ENCODE measurements around the gene DRD1. TPM values are rescaled to one million over a fixed set of nuclear protein-coding genes. Genes with fewer than 3 reads are reported as not detected.
"Not testable (repeated sequence)": the region's sequence is repeated elsewhere in the genome, so short reads cannot be mapped to it uniquely, and the experiment has no call there.

The DRD1 gene
- total RNA-seq, 3 donors from 2014 or later (not counting 1 experiment from before 2014, with no cell fraction given), result not detected

DNA sequence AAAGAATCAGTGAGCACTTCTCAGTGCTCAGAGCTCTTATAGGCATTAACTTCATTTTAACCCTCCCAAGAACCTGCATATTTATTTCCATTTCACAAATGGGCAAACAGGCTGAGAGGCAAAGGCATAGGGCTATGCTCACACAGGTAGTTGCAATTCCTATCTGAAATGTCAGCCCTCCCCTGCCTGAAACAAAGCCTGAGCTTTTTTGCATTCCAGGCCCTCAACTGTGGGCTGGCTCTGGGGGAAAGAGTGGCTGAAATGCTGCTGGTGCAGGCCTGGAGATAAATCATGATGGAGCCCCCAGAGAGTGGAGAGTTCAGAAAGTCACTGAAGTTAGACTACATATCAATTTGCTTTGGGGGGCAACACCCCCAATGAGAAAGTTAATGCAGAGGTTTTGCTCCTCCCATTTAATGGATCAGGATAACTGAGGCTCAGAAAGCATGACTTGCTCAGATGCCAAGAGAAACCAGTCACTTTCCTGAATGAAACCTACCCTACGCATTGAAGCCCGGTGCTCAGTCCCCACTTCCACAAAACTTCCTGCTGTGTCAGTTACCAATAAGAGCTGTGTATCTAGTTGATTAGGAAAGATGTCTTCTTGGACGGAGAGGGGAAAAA is 5.6 kb downstream of the DRD1 start:
- Histone ChIP-seq H3K4me3 (ENCODE audit: low read length) (no peak overlapping the region), H3K4me1 (ENCODE audit: control insufficient read depth, insufficient read depth, low read length) (no peaks in the 10 kb centered on the region), H3K36me3 (ENCODE audit: control insufficient read depth, insufficient read depth, low read length) (no peaks in the 10 kb centered on the region), H3K27me3 (ENCODE audit: control insufficient read depth, insufficient read depth, low read length) (peaks cover 9% of the 10 kb centered on the region), H3K27ac (ENCODE audit: low read length) (no peak overlapping the region), H3K9me3 (ENCODE audit: control insufficient read depth, insufficient read depth, low read length) (no peaks in the 10 kb centered on the region)
- Mint-ChIP-seq H3K27ac (no peak overlapping the region), H3K4me1 (no peaks in the 10 kb centered on the region), H3K9me3 (no peaks in the 10 kb centered on the region), H3K27me3 (ENCODE audit: low read depth in 2 of 2) (peaks cover 24 to 80% of the 10 kb centered on the region in 2 donors), H3K4me3 (no peak overlapping the region), H3K36me3 (no peaks in the 10 kb centered on the region)
- DNase-seq (no peak), ATAC-seq (no peak)
- TF ChIP-seq, protein P1, sequence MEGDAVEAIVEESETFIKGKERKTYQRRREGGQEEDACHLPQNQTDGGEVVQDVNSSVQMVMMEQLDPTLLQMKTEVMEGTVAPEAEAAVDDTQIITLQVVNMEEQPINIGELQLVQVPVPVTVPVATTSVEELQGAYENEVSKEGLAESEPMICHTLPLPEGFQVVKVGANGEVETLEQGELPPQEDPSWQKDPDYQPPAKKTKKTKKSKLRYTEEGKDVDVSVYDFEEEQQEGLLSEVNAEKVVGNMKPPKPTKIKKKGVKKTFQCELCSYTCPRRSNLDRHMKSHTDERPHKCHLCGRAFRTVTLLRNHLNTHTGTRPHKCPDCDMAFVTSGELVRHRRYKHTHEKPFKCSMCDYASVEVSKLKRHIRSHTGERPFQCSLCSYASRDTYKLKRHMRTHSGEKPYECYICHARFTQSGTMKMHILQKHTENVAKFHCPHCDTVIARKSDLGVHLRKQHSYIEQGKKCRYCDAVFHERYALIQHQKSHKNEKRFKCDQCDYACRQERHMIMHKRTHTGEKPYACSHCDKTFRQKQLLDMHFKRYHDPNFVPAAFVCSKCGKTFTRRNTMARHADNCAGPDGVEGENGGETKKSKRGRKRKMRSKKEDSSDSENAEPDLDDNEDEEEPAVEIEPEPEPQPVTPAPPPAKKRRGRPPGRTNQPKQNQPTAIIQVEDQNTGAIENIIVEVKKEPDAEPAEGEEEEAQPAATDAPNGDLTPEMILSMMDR (IDR thresholded peaks at IDR 0.05), result no peak
- WGBS (ENCODE audit: insufficient coverage), result 57% methylated on average over 1 of the region's 3 CpGs
- intact Hi-C loops (cut with micrococcal nuclease), result no loop called here

DNA sequence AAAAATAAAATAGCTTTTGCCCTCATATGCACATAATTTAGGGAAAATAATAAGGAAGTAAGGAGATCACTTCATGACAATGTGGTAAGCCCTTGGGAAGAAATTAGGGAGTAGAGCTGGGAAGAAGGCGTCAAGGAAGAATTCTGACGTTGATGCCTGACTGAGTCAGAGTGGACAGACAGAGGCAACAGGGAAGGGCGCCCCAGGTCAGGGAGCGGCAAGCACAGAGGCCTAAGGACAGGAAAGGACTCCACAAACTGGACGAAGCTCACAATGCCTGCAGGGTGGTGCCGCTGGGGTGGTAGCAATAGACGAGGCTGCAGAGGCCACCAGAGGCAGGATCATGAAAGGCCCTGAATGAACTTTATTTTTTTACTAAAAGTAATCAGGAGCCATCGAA is 7.6 kb downstream of the DRD1 start:
- intact Hi-C loops (cut with micrococcal nuclease), result no loop called here
- Mint-ChIP-seq H3K4me1 (no peaks in the 10 kb centered on the region), H3K27me3 (ENCODE audit: low read depth in 2 of 2) (peaks cover 16 to 63% of the 10 kb centered on the region in 2 donors), H3K9me3 (no peaks in the 10 kb centered on the region), H3K36me3 (no peaks in the 10 kb centered on the region), H3K4me3 (no peak overlapping the region), H3K27ac (no peak overlapping the region)
- no peak overlapping the region for H3K27ac ChIP-seq (ENCODE audit: low read length)
- WGBS (ENCODE audit: insufficient coverage), result 80% methylated on average over 8 of the region's 8 CpGs
- DNase-seq, result no peak
- H3K27me3 ChIP-seq (ENCODE audit: control insufficient read depth, insufficient read depth, low read length), result peaks cover 9% of the 10 kb centered on the region
- TF ChIP-seq, protein P1 (IDR thresholded peaks at IDR 0.05), result no peak
- no peak for ATAC-seq
- H3K9me3 ChIP-seq (ENCODE audit: control insufficient read depth, insufficient read depth, low read length), result no peaks in the 10 kb centered on the region
- H3K4me1 ChIP-seq (ENCODE audit: control insufficient read depth, insufficient read depth, low read length), result no peaks in the 10 kb centered on the region
- H3K36me3 ChIP-seq (ENCODE audit: control insufficient read depth, insufficient read depth, low read length), result no peaks in the 10 kb centered on the region
- H3K4me3 ChIP-seq (ENCODE audit: low read length), result no peak overlapping the region

DNA sequence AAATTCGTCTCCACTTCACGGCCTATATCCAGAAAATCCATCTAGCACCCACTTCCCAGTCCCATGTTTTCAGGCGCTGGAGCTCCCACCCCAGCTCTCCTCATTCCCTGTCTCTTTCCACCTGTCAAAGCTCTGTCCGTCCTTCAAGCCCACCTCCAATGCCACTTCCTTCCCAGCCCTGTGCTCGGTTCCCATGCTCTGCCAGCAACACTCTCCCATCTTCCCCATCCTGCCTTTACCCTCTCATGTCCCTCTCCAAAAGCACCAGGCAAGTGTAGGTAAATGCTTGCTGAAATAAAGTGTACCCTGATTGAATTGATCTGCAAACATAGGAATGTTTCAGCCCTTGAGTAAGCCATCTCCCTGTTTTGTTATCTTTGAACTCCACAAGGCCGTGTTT is 9.2 kb downstream of the DRD1 start:
- no peak overlapping the region for H3K27ac ChIP-seq (ENCODE audit: low read length)
- no peaks in the 10 kb centered on the region for H3K4me1 Mint-ChIP-seq
- peaks cover 3% of the 10 kb centered on the region for H3K27me3 ChIP-seq (ENCODE audit: control insufficient read depth, insufficient read depth, low read length)
- no peaks in the 10 kb centered on the region for H3K9me3 Mint-ChIP-seq
- no peaks in the 10 kb centered on the region for H3K36me3 ChIP-seq (ENCODE audit: control insufficient read depth, insufficient read depth, low read length)
- H3K27me3 Mint-ChIP-seq (ENCODE audit: low read depth in 2 of 2), result peaks cover 21 to 53% of the 10 kb centered on the region in 2 donors
- WGBS (ENCODE audit: insufficient coverage), result 64% methylated on average over 6 of the region's 6 CpGs
- peak in 1 of 3 donors; percentile 25 for ATAC-seq
- H3K9me3 ChIP-seq (ENCODE audit: control insufficient read depth, insufficient read depth, low read length), result no peaks in the 10 kb centered on the region
- H3K27ac Mint-ChIP-seq, result no peak overlapping the region
- H3K36me3 Mint-ChIP-seq, result no peaks in the 10 kb centered on the region
- H3K4me3 ChIP-seq (ENCODE audit: low read length), result no peak overlapping the region
- H3K4me3 Mint-ChIP-seq, result no peak overlapping the region
- no peaks in the 10 kb centered on the region for H3K4me1 ChIP-seq (ENCODE audit: control insufficient read depth, insufficient read depth, low read length)
- intact Hi-C loops (cut with micrococcal nuclease), result no loop called here
- DNase-seq, result no peak
- TF ChIP-seq, protein P1 (IDR thresholded peaks at IDR 0.05), result no peak

DNA sequence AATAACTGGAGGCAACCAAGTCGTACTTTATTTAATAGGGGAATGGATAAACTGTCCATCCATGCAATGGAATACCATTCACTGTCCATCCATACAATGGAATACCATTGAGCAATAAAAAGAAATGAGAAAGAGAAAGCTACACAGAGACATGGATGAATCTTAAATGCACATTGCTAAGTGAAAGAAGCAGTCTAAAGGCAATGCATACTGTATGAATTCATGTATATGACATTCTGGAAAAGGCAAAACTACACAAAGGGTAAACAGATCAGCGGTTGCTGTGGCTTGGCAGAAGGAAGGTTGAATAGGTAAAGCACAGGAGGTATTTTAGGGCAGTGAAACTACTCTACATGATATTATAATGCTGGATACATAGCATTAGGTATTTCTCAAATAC is 16.2 kb downstream of the DRD1 start:
- Histone ChIP-seq H3K9me3 (ENCODE audit: control insufficient read depth, insufficient read depth, low read length) (no peaks in the 10 kb centered on the region), H3K36me3 (ENCODE audit: control insufficient read depth, insufficient read depth, low read length) (no peaks in the 10 kb centered on the region), H3K27me3 (ENCODE audit: control insufficient read depth, insufficient read depth, low read length) (no peaks in the 10 kb centered on the region), H3K4me1 (ENCODE audit: control insufficient read depth, insufficient read depth, low read length) (no peaks in the 10 kb centered on the region), H3K27ac (ENCODE audit: low read length) (no peak overlapping the region), H3K4me3 (ENCODE audit: low read length) (no peak overlapping the region)
- DNase-seq (no peak), ATAC-seq (no peak)
- TF ChIP-seq, protein P1 (IDR thresholded peaks at IDR 0.05), result no peak
- Mint-ChIP-seq H3K9me3 (no peaks in the 10 kb centered on the region), H3K36me3 (no peaks in the 10 kb centered on the region), H3K27ac (no peak overlapping the region), H3K4me1 (no peaks in the 10 kb centered on the region), H3K4me3 (no peak overlapping the region), H3K27me3 (ENCODE audit: low read depth in 2 of 2) (peaks cover 12 to 16% of the 10 kb centered on the region in 2 donors)
- intact Hi-C loops (cut with micrococcal nuclease), result no loop called here
- WGBS (ENCODE audit: insufficient coverage), result no CpG with 5 or more reads among the region's 2 CpGs

DNA sequence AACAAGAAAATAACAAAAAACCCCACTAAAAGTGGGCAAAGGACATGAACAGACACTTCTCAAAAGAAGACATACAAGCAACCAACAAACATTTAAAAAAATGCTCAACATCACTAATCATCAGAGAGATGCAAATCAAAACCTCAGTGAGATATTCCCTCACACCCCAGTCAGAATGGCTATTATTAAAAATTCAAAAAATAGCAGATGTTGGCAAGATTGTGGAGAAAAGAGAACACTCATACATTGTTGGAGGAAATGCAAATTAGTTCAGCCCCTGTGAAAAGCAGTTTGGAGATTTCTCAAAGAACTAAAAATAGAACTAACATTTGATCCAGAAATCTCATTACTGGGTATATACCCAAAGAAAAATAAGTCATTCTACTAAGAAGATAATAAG is 19.4 kb downstream of the DRD1 start:
- H3K4me1 Mint-ChIP-seq; H3K36me3 ChIP-seq (ENCODE audit: control insufficient read depth, insufficient read depth, low read length); H3K9me3 Mint-ChIP-seq; ATAC-seq; DNase-seq; H3K4me1 ChIP-seq (ENCODE audit: control insufficient read depth, insufficient read depth, low read length); H3K27me3 ChIP-seq (ENCODE audit: control insufficient read depth, insufficient read depth, low read length); H3K4me3 Mint-ChIP-seq; H3K9me3 ChIP-seq (ENCODE audit: control insufficient read depth, insufficient read depth, low read length); H3K36me3 Mint-ChIP-seq; intact Hi-C loops (cut with micrococcal nuclease); H3K4me3 ChIP-seq (ENCODE audit: low read length); H3K27ac ChIP-seq (ENCODE audit: low read length); H3K27ac Mint-ChIP-seq: not testable (repeated sequence)
- H3K27me3 Mint-ChIP-seq (ENCODE audit: low read depth in 2 of 2), result peaks cover 11 to 23% of the 10 kb centered on the region in 2 donors

Data from natural killer cell (primary cell).